ENCODE measurements around the gene SNX25.

DNA sequence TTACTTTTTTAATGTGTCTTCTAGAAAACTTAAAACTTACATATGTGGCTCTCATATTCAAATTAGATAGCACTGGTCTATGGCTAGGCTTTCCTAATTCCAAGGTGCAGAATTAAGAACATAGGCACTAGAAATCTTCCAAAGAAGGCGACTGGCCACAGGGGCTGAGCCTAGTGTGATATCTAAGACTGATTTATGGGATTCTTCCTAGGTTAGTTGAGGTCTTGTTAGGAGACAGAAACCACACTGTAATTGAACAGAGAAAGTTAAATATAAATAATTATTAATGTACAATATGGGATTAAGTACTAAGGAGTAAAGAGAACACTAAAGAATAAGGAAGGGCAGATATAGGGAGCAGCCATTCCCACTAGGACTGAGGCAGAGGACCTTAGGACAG is 48.3 kb downstream of the SNX25 start:
- TF ChIP-seq, protein P1, sequence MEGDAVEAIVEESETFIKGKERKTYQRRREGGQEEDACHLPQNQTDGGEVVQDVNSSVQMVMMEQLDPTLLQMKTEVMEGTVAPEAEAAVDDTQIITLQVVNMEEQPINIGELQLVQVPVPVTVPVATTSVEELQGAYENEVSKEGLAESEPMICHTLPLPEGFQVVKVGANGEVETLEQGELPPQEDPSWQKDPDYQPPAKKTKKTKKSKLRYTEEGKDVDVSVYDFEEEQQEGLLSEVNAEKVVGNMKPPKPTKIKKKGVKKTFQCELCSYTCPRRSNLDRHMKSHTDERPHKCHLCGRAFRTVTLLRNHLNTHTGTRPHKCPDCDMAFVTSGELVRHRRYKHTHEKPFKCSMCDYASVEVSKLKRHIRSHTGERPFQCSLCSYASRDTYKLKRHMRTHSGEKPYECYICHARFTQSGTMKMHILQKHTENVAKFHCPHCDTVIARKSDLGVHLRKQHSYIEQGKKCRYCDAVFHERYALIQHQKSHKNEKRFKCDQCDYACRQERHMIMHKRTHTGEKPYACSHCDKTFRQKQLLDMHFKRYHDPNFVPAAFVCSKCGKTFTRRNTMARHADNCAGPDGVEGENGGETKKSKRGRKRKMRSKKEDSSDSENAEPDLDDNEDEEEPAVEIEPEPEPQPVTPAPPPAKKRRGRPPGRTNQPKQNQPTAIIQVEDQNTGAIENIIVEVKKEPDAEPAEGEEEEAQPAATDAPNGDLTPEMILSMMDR (conservative IDR thresholded peaks at IDR 0.05; ENCODE audit: low read depth, low read length), result no peak
- no peak for TF ChIP-seq EZH2 (IDR thresholded peaks at IDR 0.05; ENCODE audit: borderline replicate concordance, low read depth, low read length, poor library complexity, severe bottlenecking)

Data from A673 (cell line).